Activated T-cell treated with anti-CD3 and anti-CD28 coated beads, Interleukin-2, amount 50 U/mL, for 24 hours (primary cell): ENCODE measurements around the gene TBX6.

ENCODE experiments used
- DNase-seq: peaks from one replicate; pipeline ENCODE4 v3.0.0-alpha.2; 2020
- H3K27ac Mint-ChIP-seq: 2 replicates; pipeline ENCODE4 v1.8.0; 2020; ENCODE audit warnings: mild to moderate bottlenecking, mixed read lengths
- H3K27me3 Mint-ChIP-seq: 2 replicates; pipeline ENCODE4 v1.8.0; 2020; ENCODE audit warnings: mixed read lengths
- H3K36me3 Mint-ChIP-seq: 2 replicates; pipeline ENCODE4 v1.8.0; 2020; ENCODE audit warnings: low read depth, mixed read lengths
- H3K4me1 Mint-ChIP-seq: 2 replicates; pipeline ENCODE4 v1.8.0; 2020; ENCODE audit warnings: low read depth, mixed read lengths
- H3K4me3 Mint-ChIP-seq: 2 replicates; pipeline ENCODE4 v1.8.0; 2020; ENCODE audit warnings: mild to moderate bottlenecking, moderate library complexity, mixed read lengths
- H3K9me3 Mint-ChIP-seq: 2 replicates; pipeline ENCODE4 v1.8.0; 2020; ENCODE audit warnings: mixed read lengths

The TBX6 gene

DNA sequence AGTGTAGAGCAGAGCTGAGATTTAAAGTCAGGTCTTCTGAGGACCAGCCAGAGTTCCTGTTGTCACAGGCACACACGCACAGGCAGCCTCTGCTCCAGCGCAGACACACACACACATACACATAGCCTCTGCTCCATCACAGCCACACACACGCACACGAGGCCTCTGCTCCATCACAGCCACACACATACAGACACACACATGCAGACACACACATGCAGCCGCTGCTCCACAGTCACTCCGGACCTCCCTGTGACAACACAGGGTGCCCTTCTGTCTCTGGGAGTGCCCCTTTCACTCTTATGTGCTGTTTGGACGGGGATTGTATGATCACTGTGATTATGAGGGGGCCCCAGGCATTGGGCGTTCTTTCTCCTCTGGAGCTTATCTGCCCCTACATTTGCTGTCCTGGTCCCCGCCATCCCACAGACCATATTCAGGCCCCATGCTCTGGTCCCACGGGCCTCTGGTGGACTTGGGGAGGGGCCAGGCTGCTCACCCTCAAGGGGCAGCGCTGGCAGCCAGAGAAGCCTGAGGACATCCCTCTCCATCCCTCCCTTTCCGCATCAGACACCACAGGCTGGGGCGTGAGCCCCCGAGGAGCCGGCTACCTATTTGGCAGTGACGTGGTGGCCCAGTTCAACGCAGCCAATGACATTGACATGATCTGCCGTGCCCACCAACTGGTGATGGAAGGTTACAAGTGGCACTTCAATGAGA, 7.5 kb downstream of the TBX6 start:
- H3K27ac Mint-ChIP-seq = peak overlapping the region; percentile 80
- H3K4me1 Mint-ChIP-seq = peaks cover 16% of the 10 kb centered on the region
- no peak overlapping the region for H3K4me3 Mint-ChIP-seq
- no peaks in the 10 kb centered on the region for H3K9me3 Mint-ChIP-seq
- H3K27me3 Mint-ChIP-seq = no peaks in the 10 kb centered on the region
- no peak for DNase-seq
- peaks cover 78% of the 10 kb centered on the region for H3K36me3 Mint-ChIP-seq

DNA sequence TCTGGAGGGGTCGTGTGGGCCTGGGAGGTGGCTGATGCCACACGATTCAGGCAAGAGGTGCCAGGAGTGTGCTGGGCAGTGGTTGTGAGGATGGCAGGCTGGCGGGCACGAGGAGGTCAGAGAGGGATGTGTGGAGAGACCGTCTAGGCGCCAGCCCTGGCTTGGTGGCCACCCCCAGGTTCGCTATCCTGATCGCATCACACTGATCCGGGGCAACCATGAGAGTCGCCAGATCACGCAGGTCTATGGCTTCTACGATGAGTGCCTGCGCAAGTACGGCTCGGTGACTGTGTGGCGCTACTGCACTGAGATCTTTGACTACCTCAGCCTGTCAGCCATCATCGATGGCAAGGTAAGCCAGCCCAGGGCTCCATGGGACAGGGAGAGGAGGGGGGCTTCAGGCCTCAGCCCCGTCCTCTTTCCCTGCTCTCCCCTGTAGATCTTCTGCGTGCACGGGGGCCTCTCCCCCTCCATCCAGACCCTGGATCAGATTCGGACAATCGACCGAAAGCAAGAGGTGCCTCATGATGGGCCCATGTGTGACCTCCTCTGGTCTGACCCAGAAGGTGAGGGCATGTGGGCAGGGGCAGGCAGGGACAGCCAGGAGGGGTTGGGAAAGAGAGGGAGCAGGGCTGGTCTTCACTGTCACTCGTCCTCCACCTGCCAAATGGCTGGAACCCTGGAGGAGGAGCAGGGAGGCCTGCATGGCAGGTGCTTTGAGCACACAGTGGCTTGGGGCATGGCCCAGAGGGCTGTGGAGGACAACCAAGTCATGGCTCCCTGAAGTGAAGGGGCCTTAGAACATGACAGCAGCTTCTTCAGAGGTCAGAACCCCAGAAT, 8.3 kb downstream of the TBX6 start:
- Mint-ChIP-seq H3K4me1 (peaks cover 15% of the 10 kb centered on the region), H3K27ac (peak overlapping the region; percentile 80), H3K36me3 (peaks cover 87% of the 10 kb centered on the region), H3K4me3 (no peak overlapping the region), H3K27me3 (no peaks in the 10 kb centered on the region), H3K9me3 (no peaks in the 10 kb centered on the region)
- DNase-seq = no peak

DNA sequence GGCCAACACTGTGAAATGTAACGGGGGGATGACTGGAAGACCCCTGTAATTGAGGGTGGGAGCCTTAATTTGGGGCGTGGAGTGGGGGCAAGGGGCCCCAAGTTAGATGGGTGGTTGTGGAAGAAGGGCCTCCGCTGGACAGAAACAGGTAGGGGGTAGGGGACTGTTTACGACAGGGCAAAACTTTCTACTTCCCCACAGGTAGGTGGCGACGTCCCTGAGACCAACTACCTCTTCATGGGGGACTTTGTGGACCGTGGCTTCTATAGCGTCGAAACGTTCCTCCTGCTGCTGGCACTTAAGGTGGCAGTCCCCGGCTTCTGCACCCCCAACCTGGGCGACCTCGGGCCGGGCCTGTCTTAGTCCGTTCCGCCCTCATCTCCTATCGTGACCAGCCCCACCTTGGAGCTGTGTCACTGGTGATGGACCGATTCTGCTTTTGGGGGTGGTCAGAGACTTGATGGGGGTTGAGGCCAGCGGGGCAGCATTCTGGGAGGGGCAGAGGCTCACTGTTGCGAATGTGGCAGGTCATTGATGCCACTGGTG, 9.1 kb downstream of the TBX6 start:
- H3K9me3 Mint-ChIP-seq = no peaks in the 10 kb centered on the region
- peaks cover 92% of the 10 kb centered on the region for H3K36me3 Mint-ChIP-seq
- peaks cover 22% of the 10 kb centered on the region for H3K4me1 Mint-ChIP-seq
- no peak overlapping the region for H3K4me3 Mint-ChIP-seq
- DNase-seq = no peak
- H3K27ac Mint-ChIP-seq = peak overlapping the region; percentile 53
- no peaks in the 10 kb centered on the region for H3K27me3 Mint-ChIP-seq

DNA sequence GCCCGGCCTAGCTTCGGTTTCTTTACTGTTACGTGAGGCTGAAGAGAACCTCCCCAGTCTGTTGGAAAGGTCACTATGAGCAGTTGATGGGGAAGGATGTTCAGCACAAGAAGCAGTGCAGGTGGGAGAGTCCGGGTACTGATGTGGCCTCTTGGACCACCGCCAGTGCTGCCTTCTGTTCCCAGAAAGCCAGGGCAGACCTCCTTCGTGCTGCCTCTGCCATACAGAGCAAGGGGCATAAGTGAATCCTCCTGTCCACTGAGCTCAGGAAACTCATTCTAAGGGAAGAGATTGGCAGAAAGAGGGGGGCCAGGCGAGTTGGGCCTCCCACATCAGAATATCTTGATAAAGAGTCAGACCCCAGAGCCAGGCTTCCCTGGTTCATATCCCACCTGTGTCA, 12.2 kb downstream of the TBX6 start:
- Mint-ChIP-seq H3K4me1 (peaks cover 44% of the 10 kb centered on the region), H3K4me3 (no peak overlapping the region), H3K27me3 (no peaks in the 10 kb centered on the region), H3K36me3 (peaks cover 94% of the 10 kb centered on the region), H3K9me3 (no peaks in the 10 kb centered on the region), H3K27ac (peak overlapping the region; percentile 47)
- no peak for DNase-seq

DNA sequence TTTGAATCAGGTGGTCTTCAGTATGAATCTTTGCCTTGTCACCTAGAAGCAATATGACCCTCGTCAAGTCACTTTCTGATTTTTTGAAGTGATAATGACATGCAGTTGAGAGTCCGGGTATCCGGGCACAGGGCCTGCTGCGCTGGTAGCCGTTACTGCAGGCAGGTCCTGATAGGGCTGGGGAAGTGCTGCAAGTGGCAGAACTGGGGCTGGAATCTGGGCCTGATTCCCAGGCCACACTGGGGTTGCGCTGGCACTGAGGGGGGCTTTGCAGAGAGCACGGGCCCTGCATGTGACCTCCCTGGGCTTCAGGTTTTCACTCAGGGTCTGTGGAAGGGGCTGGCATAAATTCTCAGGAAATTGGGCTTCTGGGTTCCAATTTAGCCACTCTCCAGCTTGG, 13.0 kb downstream of the TBX6 start:
- Mint-ChIP-seq H3K4me3 (no peak overlapping the region), H3K27me3 (no peaks in the 10 kb centered on the region), H3K27ac (peak overlapping the region; percentile 97), H3K4me1 (peaks cover 43% of the 10 kb centered on the region), H3K9me3 (no peaks in the 10 kb centered on the region), H3K36me3 (peaks cover 90% of the 10 kb centered on the region)
- DNase-seq = no peak

DNA sequence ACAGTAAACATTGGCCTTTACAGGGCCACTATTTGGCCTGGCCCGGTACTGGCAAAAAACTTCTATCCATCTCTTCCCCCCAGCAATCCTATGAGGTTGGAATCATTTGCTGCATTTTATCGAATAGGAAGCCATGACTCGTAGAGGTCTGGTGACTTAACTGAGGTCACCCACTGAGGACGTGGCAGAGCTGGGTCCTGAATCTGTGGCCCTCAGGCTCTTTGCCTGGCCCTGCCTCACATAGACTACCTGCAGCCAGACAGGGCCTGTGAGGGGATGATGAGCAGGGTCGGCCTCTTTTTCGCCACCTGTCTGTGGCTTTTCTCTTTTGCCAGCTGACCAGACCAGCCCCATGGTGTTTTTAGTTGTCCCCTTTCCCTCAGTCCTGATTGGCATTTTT, 14.1 kb downstream of the TBX6 start:
- Mint-ChIP-seq H3K27me3 (no peaks in the 10 kb centered on the region), H3K27ac (peak overlapping the region; percentile 97), H3K4me1 (peaks cover 44% of the 10 kb centered on the region), H3K36me3 (peaks cover 85% of the 10 kb centered on the region), H3K9me3 (no peaks in the 10 kb centered on the region), H3K4me3 (peak overlapping the region; percentile 89)
- no peak for DNase-seq

DNA sequence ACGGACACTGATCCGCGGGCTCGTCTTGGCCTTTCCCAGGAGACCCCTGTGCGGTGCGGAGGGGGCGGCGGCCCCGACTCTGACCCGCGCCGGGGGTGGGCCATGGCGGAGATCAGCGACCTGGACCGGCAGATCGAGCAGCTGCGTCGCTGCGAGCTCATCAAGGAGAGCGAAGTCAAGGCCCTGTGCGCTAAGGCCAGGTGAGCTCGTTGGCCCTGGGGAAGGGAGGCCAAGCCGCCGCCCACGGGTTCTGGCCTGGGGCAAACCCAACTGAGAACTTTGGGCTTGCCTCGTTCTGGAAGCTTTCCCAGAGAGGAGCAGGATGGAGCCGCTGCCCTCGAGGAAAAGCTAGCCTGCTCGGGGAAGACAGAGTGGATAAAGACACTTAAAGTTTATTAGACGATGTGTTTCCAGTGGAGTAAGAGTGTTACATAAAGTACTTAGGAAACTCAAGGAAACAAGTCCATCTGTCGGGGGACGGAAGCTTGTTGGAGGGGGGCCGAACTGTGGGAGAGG, 15.4 kb downstream of the TBX6 start:
- no peaks in the 10 kb centered on the region for H3K27me3 Mint-ChIP-seq
- no peak for DNase-seq
- peaks cover 46% of the 10 kb centered on the region for H3K4me1 Mint-ChIP-seq
- H3K9me3 Mint-ChIP-seq = no peaks in the 10 kb centered on the region
- peaks cover 85% of the 10 kb centered on the region for H3K36me3 Mint-ChIP-seq
- H3K27ac Mint-ChIP-seq = peak overlapping the region; percentile 97
- H3K4me3 Mint-ChIP-seq = peak overlapping the region; percentile 89

DNA sequence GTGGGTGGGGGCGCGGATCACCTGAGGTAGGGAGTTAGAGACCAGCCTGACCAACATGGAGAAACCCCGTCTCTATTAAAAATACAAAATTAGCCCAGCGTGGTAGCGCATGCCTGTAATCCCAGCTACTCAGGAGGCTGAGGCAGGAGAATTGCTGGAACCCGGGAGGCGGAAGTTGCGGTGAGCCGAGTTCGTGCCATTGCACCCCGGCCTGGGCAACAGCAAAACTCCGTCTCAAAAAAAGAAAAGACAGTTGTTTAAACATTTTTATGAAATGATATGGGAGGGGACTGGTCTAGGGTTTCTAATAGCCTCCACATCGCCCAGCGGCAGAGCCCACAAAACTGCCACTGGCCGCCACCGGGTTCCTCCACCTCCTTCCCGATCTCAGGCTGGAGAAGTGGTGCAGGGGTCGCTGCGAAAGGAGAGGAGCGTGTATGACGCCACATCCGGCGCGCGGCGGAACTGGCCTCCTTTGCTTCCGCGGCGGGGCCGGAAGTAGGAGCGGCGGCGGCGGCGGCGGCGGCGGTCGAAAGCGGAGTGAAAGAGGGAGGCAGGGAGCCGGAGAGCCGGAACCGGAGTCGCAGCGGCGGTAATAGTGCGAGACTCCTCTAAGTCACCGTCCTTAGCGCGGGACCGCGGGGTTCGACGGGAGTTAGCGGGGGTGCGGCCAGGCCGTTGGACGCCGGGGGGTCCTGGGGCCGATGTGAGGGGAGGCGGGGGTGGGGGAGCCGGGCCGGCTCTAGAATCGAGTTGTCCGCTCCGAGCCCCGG, 16.0 kb downstream of the TBX6 start, which contains the start of gene PPP4C:
Gene PPP4C, plus strand, starts transcription at position 492 of the 773 bp plus-strand sequence. CDS start 384 bp downstream, outside the sequence.
- H3K4me1 Mint-ChIP-seq = peaks cover 46% of the 10 kb centered on the region
- no peaks in the 10 kb centered on the region for H3K9me3 Mint-ChIP-seq
- H3K4me3 Mint-ChIP-seq = peak within 1 kb of the TSS; percentile 89
- peak; percentile 93 for DNase-seq
- peak within 1 kb of the TSS; percentile 97 for H3K27ac Mint-ChIP-seq
- peaks cover 85% of the 10 kb centered on the region for H3K36me3 Mint-ChIP-seq
- no peaks in the 10 kb centered on the region for H3K27me3 Mint-ChIP-seq

DNA sequence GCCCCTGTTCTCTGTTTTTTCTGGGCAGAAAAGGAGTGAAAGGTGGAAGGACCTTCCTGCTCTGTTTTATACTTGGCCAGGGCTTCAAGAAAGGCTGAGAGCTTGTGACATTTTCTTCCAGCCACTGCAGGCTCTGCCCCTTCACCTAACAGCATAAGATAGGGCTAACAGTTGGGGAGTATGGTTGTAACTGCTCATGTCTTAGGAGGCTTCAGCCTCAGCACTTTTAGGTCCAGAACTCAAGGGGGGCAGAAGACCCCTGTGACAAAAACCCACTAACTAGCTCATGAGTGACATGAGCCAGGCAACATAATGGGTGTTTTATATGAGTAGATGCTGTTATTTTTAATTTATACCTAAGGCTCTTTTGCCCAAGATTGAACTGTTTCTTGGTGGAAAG, 21.2 kb downstream of the TBX6 start:
- Mint-ChIP-seq H3K27me3 (no peaks in the 10 kb centered on the region), H3K27ac (peak overlapping the region; percentile 91), H3K4me3 (no peak overlapping the region), H3K36me3 (peaks cover 85% of the 10 kb centered on the region), H3K9me3 (no peaks in the 10 kb centered on the region), H3K4me1 (peaks cover 48% of the 10 kb centered on the region)
- no peak for DNase-seq

DNA sequence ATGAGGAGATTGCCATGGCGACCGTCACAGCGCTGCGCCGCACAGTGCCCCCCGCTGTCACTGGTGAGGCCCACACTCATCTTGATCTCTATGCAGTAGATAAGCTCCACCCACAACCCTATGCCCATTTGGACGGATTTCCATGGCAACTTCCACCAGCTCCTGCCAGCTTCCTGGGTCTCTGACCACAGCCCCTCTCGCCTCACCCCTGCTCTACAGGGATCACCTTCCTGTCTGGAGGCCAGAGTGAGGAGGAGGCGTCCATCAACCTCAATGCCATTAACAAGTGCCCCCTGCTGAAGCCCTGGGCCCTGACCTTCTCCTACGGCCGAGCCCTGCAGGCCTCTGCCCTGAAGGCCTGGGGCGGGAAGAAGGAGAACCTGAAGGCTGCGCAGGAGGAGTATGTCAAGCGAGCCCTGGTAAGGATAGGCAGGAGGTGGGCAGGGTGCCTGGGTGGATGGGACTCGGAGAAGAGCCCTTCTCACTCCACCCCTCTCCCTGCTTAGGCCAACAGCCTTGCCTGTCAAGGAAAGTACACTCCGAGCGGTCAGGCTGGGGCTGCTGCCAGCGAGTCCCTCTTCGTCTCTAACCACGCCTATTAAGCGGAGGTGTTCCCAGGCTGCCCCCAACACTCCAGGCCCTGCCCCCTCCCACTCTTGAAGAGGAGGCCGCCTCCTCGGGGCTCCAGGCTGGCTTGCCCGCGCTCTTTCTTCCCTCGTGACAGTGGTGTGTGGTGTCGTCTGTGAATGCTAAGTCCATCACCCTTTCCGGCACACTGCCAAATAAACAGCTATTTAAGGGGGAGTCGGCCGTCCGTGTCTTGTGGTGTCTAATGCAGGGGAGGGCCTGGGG, 21.9 kb downstream of the TBX6 start:
- Mint-ChIP-seq H3K4me1 (peaks cover 44% of the 10 kb centered on the region), H3K27me3 (no peaks in the 10 kb centered on the region), H3K9me3 (no peaks in the 10 kb centered on the region), H3K4me3 (peak overlapping the region; percentile 53), H3K36me3 (peaks cover 87% of the 10 kb centered on the region), H3K27ac (peak overlapping the region; percentile 91)
- DNase-seq = no peak

DNA sequence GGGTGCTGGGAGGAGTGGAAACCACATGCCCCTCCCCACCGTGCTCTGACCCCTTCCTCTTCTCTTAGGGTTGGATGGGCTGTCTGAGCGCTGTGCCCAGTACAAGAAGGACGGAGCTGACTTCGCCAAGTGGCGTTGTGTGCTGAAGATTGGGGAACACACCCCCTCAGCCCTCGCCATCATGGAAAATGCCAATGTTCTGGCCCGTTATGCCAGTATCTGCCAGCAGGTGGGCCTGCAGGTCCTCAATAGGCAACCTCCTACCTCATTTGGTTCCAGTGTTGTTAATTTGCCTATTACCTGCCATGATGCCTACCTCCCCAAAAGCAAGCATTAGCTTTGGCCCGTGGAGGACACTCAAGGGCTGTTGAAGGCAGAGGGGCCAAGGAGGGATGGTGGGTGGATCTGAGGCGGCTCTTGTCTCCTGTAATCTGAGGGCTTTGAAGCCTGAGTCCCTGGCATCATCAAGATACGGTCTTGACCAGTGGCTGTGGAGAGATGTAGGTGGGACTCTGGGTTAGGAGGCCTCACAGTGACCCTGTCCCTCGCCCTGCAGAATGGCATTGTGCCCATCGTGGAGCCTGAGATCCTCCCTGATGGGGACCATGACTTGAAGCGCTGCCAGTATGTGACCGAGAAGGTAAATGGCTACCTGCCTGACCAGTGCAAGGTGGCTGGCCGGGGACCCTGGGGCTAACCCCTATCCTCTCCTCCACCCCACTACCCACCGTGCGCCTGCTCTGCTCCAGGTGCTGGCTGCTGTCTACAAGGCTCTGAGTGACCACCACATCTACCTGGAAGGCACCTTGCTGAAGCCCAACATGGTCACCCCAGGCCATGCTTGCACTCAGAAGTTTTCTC, 22.7 kb downstream of the TBX6 start:
- Mint-ChIP-seq H3K9me3 (no peaks in the 10 kb centered on the region), H3K4me1 (peaks cover 42% of the 10 kb centered on the region), H3K27me3 (no peaks in the 10 kb centered on the region), H3K4me3 (peak overlapping the region; percentile 53), H3K27ac (peak overlapping the region; percentile 91), H3K36me3 (peaks cover 89% of the 10 kb centered on the region)
- peak; percentile 63 for DNase-seq

DNA sequence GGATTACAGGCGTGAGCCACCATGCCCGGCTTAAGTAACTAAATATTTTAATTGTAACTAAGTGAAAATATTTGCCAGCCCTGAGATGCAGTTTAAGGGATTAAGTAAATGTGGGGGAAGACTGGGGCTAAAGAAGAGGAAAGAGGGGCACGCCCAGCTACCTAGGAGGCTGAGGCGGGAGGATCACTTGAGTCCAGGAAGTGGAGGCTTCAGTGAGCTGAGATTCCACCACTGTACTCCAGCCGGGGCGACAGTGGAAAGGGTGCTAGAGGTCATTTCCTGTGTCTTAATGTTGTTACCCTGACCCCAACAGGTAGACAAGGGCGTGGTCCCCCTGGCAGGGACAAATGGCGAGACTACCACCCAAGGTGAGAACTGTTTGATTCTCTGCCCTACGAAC, 23.4 kb downstream of the TBX6 start:
- H3K4me1 Mint-ChIP-seq = peaks cover 46% of the 10 kb centered on the region
- peak overlapping the region; percentile 53 for H3K4me3 Mint-ChIP-seq
- H3K9me3 Mint-ChIP-seq = no peaks in the 10 kb centered on the region
- no peak for DNase-seq
- no peaks in the 10 kb centered on the region for H3K27me3 Mint-ChIP-seq
- H3K27ac Mint-ChIP-seq = peak overlapping the region; percentile 91
- H3K36me3 Mint-ChIP-seq = peaks cover 87% of the 10 kb centered on the region

DNA sequence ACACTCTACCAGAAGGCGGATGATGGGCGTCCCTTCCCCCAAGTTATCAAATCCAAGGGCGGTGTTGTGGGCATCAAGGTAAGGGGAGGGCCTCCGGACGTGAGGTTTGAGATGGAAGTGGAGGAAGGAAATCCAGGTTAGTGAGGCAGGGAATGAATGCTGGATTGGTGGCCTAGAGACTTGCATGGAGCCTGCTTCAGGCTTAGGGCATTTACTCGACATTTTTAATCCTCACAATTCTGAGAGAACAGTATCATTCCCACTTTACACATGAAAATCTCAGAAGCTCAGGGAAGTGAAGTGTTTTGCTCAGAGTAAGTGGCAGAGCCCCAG, 24.2 kb downstream of the TBX6 start:
- Mint-ChIP-seq H3K27me3 (no peaks in the 10 kb centered on the region), H3K9me3 (no peaks in the 10 kb centered on the region), H3K4me3 (peak overlapping the region; percentile 99), H3K36me3 (peaks cover 83% of the 10 kb centered on the region), H3K27ac (peak overlapping the region; percentile 99), H3K4me1 (peaks cover 49% of the 10 kb centered on the region)
- no peak for DNase-seq
